ENCODE results near the gene OR11G2.

Gene OR11G2

GRCh38 chr14:20247646-20248246, 57.0 kb downstream of the OR11G2 start:
- H3K9me3 ChIP-seq = no peaks in the 10 kb centered on the region

More at GRCh38 chr14:20247646-20248246, 57.0 kb downstream of the OR11G2 start:
- TF ChIP-seq, protein P1, sequence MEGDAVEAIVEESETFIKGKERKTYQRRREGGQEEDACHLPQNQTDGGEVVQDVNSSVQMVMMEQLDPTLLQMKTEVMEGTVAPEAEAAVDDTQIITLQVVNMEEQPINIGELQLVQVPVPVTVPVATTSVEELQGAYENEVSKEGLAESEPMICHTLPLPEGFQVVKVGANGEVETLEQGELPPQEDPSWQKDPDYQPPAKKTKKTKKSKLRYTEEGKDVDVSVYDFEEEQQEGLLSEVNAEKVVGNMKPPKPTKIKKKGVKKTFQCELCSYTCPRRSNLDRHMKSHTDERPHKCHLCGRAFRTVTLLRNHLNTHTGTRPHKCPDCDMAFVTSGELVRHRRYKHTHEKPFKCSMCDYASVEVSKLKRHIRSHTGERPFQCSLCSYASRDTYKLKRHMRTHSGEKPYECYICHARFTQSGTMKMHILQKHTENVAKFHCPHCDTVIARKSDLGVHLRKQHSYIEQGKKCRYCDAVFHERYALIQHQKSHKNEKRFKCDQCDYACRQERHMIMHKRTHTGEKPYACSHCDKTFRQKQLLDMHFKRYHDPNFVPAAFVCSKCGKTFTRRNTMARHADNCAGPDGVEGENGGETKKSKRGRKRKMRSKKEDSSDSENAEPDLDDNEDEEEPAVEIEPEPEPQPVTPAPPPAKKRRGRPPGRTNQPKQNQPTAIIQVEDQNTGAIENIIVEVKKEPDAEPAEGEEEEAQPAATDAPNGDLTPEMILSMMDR (IDR thresholded peaks at IDR 0.05; ENCODE audit: low read depth, low read length) = peak; percentile 45
- Histone ChIP-seq H3K4me3 (ENCODE audit: low read depth, low read length) (no peak overlapping the region), H3K27me3 (no peaks in the 10 kb centered on the region), H3K36me3 (no peaks in the 10 kb centered on the region), H3K4me1 (no peaks in the 10 kb centered on the region)
- no peak for DNase-seq
